Measurements from ENCODE around the gene CEP250.

- no peak for TF ChIP-seq CTCF (conservative IDR thresholded peaks at IDR 0.05; ENCODE audit: low read depth, low read length)
- no peak for TF ChIP-seq MAZ (IDR thresholded peaks at IDR 0.05; ENCODE audit: borderline replicate concordance, low read depth, low read length)
- TF ChIP-seq POLR2A (IDR thresholded peaks at IDR 0.05; ENCODE audit: low read depth, low read length) = no peak
- no peak for TF ChIP-seq RAD21 (IDR thresholded peaks at IDR 0.05; ENCODE audit: low read length)
- TF ChIP-seq RFX5 (IDR thresholded peaks at IDR 0.05; ENCODE audit: low read depth, low read length) = no peak
- TF ChIP-seq USF2 (IDR thresholded peaks at IDR 0.05; ENCODE audit: low read depth, low read length) = no peak
- no peak for TF ChIP-seq NFE2L2 (IDR thresholded peaks at IDR 0.05; ENCODE audit: low read depth, low read length)
- no peak for TF ChIP-seq MXI1 (IDR thresholded peaks at IDR 0.05; ENCODE audit: borderline replicate concordance, low read depth, low read length)
- TF ChIP-seq RCOR1 (IDR thresholded peaks at IDR 0.05; ENCODE audit: insufficient replicate concordance, low read length) = no peak
- no peak for TF ChIP-seq MAFK (IDR thresholded peaks at IDR 0.05; ENCODE audit: low read depth, low read length)
Observed at GRCh38 chr20:35497780-35498189, 42.4 kb downstream of the CEP250 start.
